ENCODE results near the gene TSPAN4. TPM values are rescaled to one million over a fixed set of nuclear protein-coding genes. Genes with fewer than 3 reads are reported as not detected.

The TSPAN4 gene
- total RNA-seq, 2 experiments from 2014 or later, result 5.2 to 5.3 TPM

DNA sequence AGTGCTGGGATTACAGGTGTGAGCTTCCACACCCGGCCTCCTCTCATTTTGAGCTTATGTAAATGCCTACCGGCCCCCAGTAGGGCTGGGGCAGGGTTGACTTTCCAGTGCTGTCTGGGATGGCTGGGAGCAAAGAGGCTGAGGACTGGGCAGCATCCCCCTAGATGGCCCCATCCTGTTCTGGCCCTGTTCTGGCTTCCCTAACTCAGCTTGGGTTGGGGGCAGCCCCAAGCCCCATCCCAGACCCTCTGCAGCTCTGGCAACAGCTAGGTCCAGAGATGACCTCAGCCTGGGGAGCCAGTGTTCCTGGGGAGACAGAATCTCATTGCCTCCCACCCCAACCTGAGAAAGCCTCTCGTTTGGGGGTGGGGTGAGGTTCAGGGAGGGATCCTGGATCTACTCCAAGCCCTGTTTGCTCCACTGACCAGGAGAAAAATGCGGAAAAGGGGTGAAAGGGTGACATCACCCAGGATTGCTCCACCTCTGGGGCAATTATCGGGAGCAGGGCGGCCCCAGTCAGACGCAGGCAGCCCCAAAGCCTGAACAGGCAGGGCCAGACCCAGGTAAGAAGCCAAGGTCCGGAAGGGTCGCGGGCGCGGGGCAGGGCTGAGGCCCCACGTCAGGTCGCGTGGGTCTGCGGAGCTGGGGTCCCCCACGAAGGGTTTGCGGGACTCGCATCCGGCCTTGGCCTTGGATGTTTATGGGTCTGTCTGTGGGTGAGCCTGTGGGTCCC lies 24.1 kb upstream of the TSPAN4 start, which contains the start of gene PNPLA2:
TSS of gene PNPLA2 (plus strand) at position 519 of the 733 bp plus-strand sequence. CDS start 805 bp downstream, outside the sequence.
- intact Hi-C loops (cut with micrococcal nuclease), result loop anchor here (1.0 kb wide), 1 partner anchor 9 kb away; the partner anchor contains the start of gene RPLP2
- Mint-ChIP-seq H3K27ac (peak within 1 kb of the TSS; percentile 58), H3K4me1 (ENCODE audit: low read depth) (peaks cover 14% of the 10 kb centered on the region), H3K36me3 (peaks cover 8% of the 10 kb centered on the region), H3K9me3 (no peaks in the 10 kb centered on the region), H3K4me3 (peak within 1 kb of the TSS; percentile 79), H3K27me3 (no peaks in the 10 kb centered on the region)
- ChIA-PET POLR2A (interaction anchor here (1.0 to 2.6 kb wide), 5 partner anchors 8 to 56 kb away, joined by 3 to 14 read pairs (median 5); partner anchors contain the start of genes CD151 and RPLP2), CTCF (interaction anchor here (0.6 to 1.0 kb wide), 4 partner anchors 10 to 107 kb away, joined by 3 to 4 read pairs (median 3); partner anchors contain the start of gene PIDD1)
- DNase-seq, result no peak

DNA sequence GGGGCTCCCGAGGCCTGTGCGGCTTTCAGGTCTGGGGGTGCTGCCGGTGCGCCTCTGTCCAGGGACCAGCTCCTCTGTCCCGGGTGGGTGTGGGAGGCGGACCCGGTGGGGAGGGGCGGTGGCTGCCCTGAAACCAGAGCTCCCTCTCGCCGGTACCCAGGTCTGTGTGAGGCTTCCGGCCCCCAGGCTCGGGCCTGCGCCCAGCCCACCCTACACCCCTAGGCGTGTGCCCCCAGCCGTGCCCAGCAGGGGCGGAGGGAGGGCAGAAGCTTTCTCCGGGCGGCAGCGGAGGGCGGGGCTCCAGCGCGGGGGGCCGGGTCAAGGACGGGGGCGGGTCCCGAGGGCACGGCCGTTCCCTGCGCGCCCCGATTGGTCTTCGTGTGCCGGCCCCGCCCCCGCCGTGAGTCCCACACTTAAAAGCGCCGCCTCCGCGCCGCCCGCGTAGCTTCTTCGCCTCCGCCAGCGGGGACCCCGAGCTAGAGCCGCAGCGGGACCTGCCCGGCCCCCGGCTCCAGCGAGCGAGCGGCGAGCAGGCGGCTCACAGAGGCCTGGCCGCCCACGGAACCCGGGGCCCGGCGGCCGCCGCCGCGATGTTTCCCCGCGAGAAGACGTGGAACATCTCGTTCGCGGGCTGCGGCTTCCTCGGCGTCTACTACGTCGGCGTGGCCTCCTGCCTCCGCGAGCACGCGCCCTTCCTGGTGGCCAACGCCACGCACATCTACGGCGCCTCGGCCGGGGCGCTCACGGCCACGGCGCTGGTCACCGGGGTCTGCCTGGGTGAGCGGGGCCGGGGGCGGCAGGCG lies 23.3 kb upstream of the TSPAN4 start:
- CTCF ChIA-PET, result interaction anchor here (0.6 to 1.0 kb wide), 3 partner anchors 11 to 106 kb away, joined by 3 to 4 read pairs (median 3); partner anchors contain the start of gene PIDD1
- no peaks in the 10 kb centered on the region for H3K9me3 Mint-ChIP-seq
- POLR2A ChIA-PET, result interaction anchor here (1.0 to 2.6 kb wide), 6 partner anchors 8 to 56 kb away, joined by 3 to 14 read pairs (median 4); partner anchors contain the start of genes CD151 and RPLP2
- peaks cover 14% of the 10 kb centered on the region for H3K4me1 Mint-ChIP-seq (ENCODE audit: low read depth)
- peak; percentile 92 for DNase-seq
- H3K4me3 Mint-ChIP-seq, result peak overlapping the region; percentile 79
- no peaks in the 10 kb centered on the region for H3K27me3 Mint-ChIP-seq
- intact Hi-C loops (cut with micrococcal nuclease), result loop anchor here (1.0 kb wide), 1 partner anchor 10 kb away; the partner anchor contains the start of gene RPLP2
- peak overlapping the region; percentile 58 for H3K27ac Mint-ChIP-seq
- peaks cover 9% of the 10 kb centered on the region for H3K36me3 Mint-ChIP-seq

DNA sequence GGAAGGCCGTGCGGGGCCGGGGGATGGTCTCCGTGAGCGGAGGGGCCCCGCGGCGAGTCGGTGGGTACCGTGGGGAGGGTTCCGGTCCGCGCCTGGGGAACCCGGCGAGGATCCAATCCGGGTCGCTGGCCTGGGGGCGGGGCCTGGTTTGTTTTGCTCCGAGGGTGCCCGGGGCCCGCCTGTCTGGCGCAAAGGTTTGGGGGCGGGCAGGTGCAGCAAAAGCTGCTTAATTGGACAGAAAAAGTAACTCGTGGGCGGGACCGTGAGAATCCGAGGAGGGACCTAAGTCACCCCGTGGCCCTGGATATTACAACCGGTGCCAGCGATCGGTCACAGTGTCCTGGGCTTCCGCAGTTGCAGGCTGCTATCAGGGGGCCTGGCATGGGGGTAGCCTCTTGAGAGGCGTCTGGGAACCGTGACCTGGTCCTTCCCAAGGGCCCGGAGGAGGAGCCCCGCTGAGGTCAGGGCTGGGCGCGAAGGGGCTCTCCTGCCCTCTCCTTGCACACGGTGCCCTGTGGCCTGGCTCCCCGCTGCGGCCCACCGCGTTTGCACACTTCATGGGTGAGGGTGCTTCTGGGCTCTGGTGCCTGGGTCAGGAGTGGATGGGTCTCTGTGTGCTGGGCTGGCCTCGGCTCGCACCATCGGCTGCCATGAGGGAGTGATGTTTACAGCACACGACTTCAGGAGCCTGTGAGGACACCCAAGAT lies 22.6 kb upstream of the TSPAN4 start:
- ChIA-PET CTCF (no interaction called here), POLR2A (interaction anchor here (1.0 to 2.6 kb wide), 3 partner anchors 8 to 13 kb away, joined by 3 to 14 read pairs (median 7); partner anchors contain the start of genes CD151 and RPLP2)
- intact Hi-C loops (cut with micrococcal nuclease), result loop anchor here (1.0 kb wide), 3 partner anchors 10 to 23 kb away; partner anchors contain the start of gene RPLP2

DNA sequence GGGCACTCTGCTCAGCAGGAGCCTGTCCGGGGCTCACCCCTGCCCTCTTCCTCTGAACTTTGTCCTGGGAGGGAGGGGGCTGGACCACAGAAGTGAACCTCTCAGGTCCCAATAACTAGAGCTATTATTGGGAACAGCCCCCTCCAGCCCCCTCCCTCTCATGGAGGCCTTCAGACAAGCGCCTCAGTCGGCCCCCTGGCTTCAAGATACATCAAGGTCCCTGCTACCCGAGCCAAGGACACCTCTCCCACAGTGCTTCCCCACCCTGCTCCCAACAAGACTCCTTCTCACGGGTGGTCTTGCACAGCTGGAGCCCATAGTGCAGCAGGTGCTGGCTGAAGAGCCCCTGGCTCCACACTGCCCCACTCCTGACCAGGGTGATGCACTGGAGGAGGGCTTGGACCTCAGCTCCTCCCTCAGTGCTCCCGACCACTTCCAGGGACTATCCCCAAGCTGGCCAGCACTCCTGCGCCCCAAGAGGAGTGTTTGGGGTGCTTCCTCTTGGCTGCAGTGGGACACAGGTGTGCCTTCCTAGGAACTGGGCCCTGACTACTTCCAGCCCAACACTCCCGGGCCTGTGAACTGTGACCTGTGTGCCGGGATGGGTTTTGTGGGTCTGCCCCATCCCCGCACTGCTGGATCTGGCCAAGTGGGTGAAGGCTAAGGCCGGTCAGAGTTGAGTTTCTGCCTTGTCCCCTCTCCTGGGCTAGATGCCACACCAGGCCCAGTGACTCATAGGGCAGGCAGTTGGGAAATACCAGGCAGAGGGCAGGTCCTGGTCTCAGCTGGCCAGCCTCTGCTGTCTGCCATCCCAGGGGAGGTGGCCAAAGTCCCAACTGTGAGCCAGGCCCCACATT lies 21.8 kb upstream of the TSPAN4 start:
- peaks cover 14% of the 10 kb centered on the region for H3K4me1 Mint-ChIP-seq (ENCODE audit: low read depth)
- intact Hi-C loops (cut with micrococcal nuclease), result loop anchor here (1.0 kb wide), 2 partner anchors 9 to 24 kb away; no protein-coding TSS in a partner anchor
- peak overlapping the region; percentile 38 for H3K27ac Mint-ChIP-seq
- ChIA-PET CTCF (no interaction called here), POLR2A (interaction anchor here (1.0 to 2.6 kb wide), 3 partner anchors 9 to 12 kb away, joined by 3 to 14 read pairs (median 7); partner anchors contain the start of genes CD151 and RPLP2)
- no peak for DNase-seq
- no peaks in the 10 kb centered on the region for H3K27me3 Mint-ChIP-seq
- no peaks in the 10 kb centered on the region for H3K9me3 Mint-ChIP-seq
- peak overlapping the region; percentile 79 for H3K4me3 Mint-ChIP-seq
- peaks cover 18% of the 10 kb centered on the region for H3K36me3 Mint-ChIP-seq

More for the DNA sequence above, 22.6 kb upstream of the TSPAN4 start:
- H3K9me3 Mint-ChIP-seq, result no peaks in the 10 kb centered on the region
- DNase-seq, result peak; percentile 94
- peak overlapping the region; percentile 79 for H3K4me3 Mint-ChIP-seq
- H3K36me3 Mint-ChIP-seq, result peaks cover 14% of the 10 kb centered on the region
- H3K27me3 Mint-ChIP-seq, result no peaks in the 10 kb centered on the region
- peaks cover 14% of the 10 kb centered on the region for H3K4me1 Mint-ChIP-seq (ENCODE audit: low read depth)
- peak overlapping the region; percentile 51 for H3K27ac Mint-ChIP-seq

DNA sequence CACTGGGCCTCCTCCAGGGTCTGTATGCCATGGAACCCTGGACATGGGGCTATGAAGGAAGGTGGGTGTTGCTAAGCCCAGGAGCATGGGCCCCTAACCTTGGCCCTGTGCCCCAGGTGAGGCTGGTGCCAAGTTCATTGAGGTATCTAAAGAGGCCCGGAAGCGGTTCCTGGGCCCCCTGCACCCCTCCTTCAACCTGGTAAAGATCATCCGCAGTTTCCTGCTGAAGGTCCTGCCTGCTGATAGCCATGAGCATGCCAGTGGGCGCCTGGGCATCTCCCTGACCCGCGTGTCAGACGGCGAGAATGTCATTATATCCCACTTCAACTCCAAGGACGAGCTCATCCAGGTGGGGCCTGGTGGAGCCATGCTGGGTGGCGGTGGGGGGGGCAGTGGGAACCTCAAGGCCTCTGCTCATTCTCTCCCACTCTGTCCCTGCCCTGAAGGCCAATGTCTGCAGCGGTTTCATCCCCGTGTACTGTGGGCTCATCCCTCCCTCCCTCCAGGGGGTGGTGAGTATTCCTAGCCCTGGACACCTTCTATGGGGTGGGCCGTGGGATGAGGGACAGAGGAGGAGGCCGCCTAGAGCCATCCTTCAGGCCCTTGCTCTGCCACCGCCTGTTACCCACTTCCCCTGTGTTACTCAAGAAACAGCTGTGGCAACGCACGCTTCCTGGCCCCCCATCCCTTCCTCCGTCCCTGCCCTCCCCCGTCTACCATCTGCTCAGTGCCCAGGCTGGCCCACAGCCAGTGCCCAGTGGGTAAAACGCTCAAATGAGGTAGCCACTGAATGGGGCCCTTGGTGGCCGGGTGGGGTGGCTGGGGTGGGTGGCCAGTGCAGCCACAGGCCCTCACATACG lies 20.9 kb upstream of the TSPAN4 start:
- no peaks in the 10 kb centered on the region for H3K27me3 Mint-ChIP-seq
- intact Hi-C loops (cut with micrococcal nuclease), result no loop called here
- ChIA-PET CTCF (no interaction called here), POLR2A (interaction anchor here (1.8 kb wide), 1 partner anchor 10 kb away, joined by 5 read pairs; no protein-coding TSS in a partner anchor)
- DNase-seq, result no peak
- no peaks in the 10 kb centered on the region for H3K9me3 Mint-ChIP-seq
- no peak overlapping the region for H3K27ac Mint-ChIP-seq
- H3K4me1 Mint-ChIP-seq (ENCODE audit: low read depth), result peaks cover 18% of the 10 kb centered on the region
- H3K36me3 Mint-ChIP-seq, result peaks cover 15% of the 10 kb centered on the region
- peak overlapping the region; percentile 12 for H3K4me3 Mint-ChIP-seq

DNA sequence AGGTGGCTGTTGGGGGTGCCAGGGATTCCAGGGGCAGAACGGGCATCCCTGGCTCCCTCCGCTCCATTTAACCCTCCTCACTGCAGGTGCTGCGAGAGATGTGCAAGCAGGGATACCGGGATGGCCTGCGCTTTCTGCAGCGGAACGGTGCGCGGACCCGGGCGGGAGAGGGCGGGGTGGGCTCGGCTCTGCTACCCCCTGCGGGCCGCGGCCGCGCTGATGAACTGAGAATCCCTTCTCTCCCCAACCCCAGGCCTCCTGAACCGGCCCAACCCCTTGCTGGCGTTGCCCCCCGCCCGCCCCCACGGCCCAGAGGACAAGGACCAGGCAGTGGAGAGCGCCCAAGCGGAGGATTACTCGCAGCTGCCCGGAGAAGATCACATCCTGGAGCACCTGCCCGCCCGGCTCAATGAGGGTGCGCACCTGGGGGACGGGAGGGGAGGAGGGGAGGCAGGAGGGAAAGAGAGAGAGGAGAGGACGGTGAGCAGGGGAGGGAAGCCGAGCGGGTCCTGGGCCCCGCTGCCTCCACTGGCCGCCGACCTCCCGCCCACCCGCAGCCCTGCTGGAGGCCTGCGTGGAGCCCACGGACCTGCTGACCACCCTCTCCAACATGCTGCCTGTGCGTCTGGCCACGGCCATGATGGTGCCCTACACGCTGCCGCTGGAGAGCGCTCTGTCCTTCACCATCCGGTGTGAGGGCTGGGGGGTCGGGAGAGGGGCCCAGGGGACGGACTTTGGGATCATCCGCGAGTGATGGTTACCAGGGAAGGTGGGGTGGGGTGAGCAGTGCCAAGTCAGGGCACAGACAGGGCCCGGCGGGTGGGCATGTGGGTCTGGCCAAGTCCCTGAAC lies 19.0 kb upstream of the TSPAN4 start:
- Mint-ChIP-seq H3K4me3 (no peak overlapping the region), H3K27me3 (peaks cover 13% of the 10 kb centered on the region), H3K9me3 (no peaks in the 10 kb centered on the region), H3K4me1 (ENCODE audit: low read depth) (peaks cover 20% of the 10 kb centered on the region), H3K36me3 (peaks cover 15% of the 10 kb centered on the region), H3K27ac (no peak overlapping the region)
- DNase-seq, result no peak
- intact Hi-C loops (cut with micrococcal nuclease), result no loop called here
- POLR2A ChIA-PET, result interaction anchor here (1.1 to 1.8 kb wide), 2 partner anchors 7 to 12 kb away, joined by 3 to 5 read pairs; no protein-coding TSS in a partner anchor
- CTCF ChIA-PET, result no interaction called here

DNA sequence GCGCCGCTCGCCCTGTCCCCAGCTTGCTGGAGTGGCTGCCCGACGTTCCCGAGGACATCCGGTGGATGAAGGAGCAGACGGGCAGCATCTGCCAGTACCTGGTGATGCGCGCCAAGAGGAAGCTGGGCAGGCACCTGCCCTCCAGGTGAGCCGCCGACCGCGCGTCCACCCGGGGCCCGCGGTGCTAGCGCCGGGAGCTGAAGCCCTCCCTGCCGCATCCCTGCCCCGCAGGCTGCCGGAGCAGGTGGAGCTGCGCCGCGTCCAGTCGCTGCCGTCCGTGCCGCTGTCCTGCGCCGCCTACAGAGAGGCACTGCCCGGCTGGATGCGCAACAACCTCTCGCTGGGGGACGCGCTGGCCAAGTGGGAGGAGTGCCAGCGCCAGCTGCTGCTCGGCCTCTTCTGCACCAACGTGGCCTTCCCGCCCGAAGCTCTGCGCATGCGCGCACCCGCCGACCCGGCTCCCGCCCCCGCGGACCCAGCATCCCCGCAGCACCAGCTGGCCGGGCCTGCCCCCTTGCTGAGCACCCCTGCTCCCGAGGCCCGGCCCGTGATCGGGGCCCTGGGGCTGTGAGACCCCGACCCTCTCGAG lies 18.3 kb upstream of the TSPAN4 start:
- CTCF ChIA-PET, result no interaction called here

DNA sequence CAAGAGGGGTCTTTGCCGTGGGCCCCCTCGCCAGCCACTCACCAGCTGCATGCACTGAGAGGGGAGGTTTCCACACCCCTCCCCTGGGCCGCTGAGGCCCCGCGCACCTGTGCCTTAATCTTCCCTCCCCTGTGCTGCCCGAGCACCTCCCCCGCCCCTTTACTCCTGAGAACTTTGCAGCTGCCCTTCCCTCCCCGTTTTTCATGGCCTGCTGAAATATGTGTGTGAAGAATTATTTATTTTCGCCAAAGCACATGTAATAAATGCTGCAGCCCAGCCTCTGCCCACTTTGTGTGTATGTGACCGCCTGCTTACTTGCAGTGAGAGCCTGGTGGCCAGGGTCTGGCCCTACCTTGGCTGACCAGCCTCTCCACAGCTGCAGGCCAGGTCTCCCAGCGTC lies 17.7 kb upstream of the TSPAN4 start:
- H3K36me3 Mint-ChIP-seq, result peaks cover 15% of the 10 kb centered on the region
- intact Hi-C loops (cut with micrococcal nuclease), result no loop called here
- ChIA-PET CTCF (no interaction called here), POLR2A (no interaction called here)
- no peak overlapping the region for H3K27ac Mint-ChIP-seq
- DNase-seq, result no peak
- H3K4me3 Mint-ChIP-seq, result no peak overlapping the region
- no peaks in the 10 kb centered on the region for H3K9me3 Mint-ChIP-seq
- peaks cover 24% of the 10 kb centered on the region for H3K27me3 Mint-ChIP-seq
- peaks cover 26% of the 10 kb centered on the region for H3K4me1 Mint-ChIP-seq (ENCODE audit: low read depth)

More for the DNA sequence above, 18.3 kb upstream of the TSPAN4 start:
- DNase-seq, result no peak
- H3K27ac Mint-ChIP-seq, result no peak overlapping the region
- no peaks in the 10 kb centered on the region for H3K9me3 Mint-ChIP-seq
- no peak overlapping the region for H3K4me3 Mint-ChIP-seq
- H3K4me1 Mint-ChIP-seq (ENCODE audit: low read depth), result peaks cover 26% of the 10 kb centered on the region
- H3K36me3 Mint-ChIP-seq, result peaks cover 15% of the 10 kb centered on the region
- H3K27me3 Mint-ChIP-seq, result peaks cover 19% of the 10 kb centered on the region
- POLR2A ChIA-PET, result no interaction called here
- intact Hi-C loops (cut with micrococcal nuclease), result no loop called here
